GM12865 (cell line): ENCODE data around the gene RNF207.
A peak's percentile ranks its signal among the peaks of the same experiment; 100 is the strongest.

Source experiments
- DNase-seq: peaks from one replicate; pipeline ENCODE4 v3.0.0; 2010; ENCODE audit warnings: low read depth
- H3K4me3 ChIP-seq: 2 replicates; pipeline ENCODE4 v1.5.1; 2011; ENCODE audit warnings: mild to moderate bottlenecking, low read depth, low read length, control low read depth
- TF ChIP-seq, protein P1 (sequence below): IDR thresholded peaks from 2 replicates; pipeline ENCODE4 v1.5.1; 2011; ENCODE audit warnings: low read length, control low read depth, low read depth, inconsistent platforms; ENCODE audit not compliant: insufficient read depth; ENCODE audit errors: missing control alignments

The RNF207 gene

GRCh38 chr1:6259491-6260362, 53.8 kb downstream of the RNF207 start:
- TF ChIP-seq, protein P1, sequence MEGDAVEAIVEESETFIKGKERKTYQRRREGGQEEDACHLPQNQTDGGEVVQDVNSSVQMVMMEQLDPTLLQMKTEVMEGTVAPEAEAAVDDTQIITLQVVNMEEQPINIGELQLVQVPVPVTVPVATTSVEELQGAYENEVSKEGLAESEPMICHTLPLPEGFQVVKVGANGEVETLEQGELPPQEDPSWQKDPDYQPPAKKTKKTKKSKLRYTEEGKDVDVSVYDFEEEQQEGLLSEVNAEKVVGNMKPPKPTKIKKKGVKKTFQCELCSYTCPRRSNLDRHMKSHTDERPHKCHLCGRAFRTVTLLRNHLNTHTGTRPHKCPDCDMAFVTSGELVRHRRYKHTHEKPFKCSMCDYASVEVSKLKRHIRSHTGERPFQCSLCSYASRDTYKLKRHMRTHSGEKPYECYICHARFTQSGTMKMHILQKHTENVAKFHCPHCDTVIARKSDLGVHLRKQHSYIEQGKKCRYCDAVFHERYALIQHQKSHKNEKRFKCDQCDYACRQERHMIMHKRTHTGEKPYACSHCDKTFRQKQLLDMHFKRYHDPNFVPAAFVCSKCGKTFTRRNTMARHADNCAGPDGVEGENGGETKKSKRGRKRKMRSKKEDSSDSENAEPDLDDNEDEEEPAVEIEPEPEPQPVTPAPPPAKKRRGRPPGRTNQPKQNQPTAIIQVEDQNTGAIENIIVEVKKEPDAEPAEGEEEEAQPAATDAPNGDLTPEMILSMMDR = no peak
- peak; percentile 82 for DNase-seq
- H3K4me3 ChIP-seq = peak overlapping the region; percentile 73

GRCh38 chr1:6260433-6260934, 54.6 kb downstream of the RNF207 start:
- peak overlapping the region; percentile 73 for H3K4me3 ChIP-seq
- DNase-seq = peak; percentile 37
- TF ChIP-seq, protein P1 = no peak

- TF ChIP-seq, protein P1 = no peak
- DNase-seq = peak; percentile 46
- peak within 1 kb of the TSS; percentile 73 for H3K4me3 ChIP-seq
These were observed 55.2 kb downstream of the RNF207 start, which contains the start of gene GPR153 for GRCh38 chr1:6260961-6261614. TSS of gene GPR153 (minus strand) at chr1:6261098. CDS start at chr1:6254905, 6,193 bp downstream.

DNA sequence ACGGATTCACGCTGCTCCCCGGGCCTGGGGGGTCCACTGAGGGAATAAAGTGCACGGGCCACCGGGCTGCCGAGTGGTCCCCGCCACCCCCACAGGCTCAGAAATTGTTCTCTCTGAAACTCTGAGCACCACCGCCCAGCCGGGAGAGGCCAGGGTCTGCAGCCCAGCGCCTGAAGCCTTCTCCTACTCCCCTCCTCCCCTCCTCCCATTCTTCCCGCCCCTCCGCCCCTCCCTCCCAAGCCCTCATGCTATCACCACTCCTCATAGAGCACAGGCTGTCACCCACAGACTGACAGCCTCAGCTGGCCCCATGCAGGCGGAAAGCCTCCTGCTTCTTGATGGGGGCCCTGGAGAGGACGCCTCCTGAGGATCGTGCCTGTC, 55.7 kb downstream of the RNF207 start:
- no peak for DNase-seq
- H3K4me3 ChIP-seq = peak overlapping the region; percentile 36; the same call in 1 of the 2 replicates
- TF ChIP-seq, protein P1 = no peak

DNA sequence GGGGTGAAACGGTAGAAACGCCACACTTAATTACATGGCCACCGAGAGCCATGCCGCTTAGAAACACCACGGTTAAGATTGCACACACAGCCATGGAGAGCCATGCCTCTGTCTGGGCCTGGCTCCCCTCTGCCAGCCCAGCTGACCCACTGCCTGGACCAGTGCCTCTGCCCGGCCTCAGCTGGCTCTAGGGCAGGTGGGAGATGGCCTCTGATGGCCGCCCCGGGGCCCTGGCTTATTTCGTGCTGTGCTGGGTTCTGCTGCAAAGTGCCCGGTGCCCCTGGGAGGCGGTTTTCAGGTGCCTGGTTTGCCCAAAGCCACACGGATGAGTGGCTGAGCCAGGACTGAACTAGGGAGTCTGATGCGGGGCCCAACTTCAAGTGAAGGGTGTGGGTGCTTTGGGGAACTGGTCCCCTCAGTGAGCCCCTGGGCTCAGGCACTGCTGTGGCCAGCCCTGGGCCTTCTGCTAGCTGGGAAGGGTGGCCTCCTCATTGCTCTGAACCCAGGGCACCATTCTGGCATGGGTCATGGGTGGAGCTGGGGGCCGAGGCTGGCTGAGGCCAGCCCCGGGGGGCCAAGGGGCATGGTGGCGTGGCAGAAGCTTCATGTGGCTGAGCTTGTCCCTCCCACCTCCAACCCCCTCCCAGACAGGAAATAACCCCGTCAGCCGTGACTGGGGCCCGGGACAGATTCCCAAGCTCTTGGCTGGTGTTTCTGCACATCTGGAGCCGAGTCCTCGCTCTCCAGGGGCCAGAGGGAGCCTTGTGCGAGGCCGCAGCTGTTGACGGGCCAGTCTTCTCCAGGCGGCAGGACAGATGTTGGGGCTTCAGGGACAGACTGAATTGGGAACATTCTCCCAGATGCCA, 56.9 kb downstream of the RNF207 start:
- no peak overlapping the region for H3K4me3 ChIP-seq
- no peak for DNase-seq
- TF ChIP-seq, protein P1 = no peak

- DNase-seq = no peak
- H3K4me3 ChIP-seq = no peak overlapping the region
- TF ChIP-seq, protein P1 = no peak
These were observed 57.8 kb downstream of the RNF207 start for GRCh38 chr1:6263716-6264115.
